HL-60 (cell line): ENCODE results near the gene DNAJB6.

ENCODE experiments used
- DNase-seq, 2 experiments: peaks; one replicate each; pipeline ENCODE4 v3.0.0-alpha.2; 2010 to 2020; ENCODE audit warnings: low read depth in 1 of 2, low spot score in 1 of 2
- H3K27ac ChIP-seq: fragments of 250-450 bp; sonication (Bioruptor Pico); replicated peaks from 2 replicates; pipeline ENCODE4 v1.5.1; 2020; ENCODE audit warnings: mild to moderate bottlenecking, moderate library complexity
- H3K27me3 ChIP-seq: fragments of 250-450 bp; sonication (Bioruptor Pico); 2 replicates; pipeline ENCODE4 v1.5.1; 2021; ENCODE audit warnings: mild to moderate bottlenecking, moderate library complexity; ENCODE audit not compliant: insufficient read depth, poor library complexity, severe bottlenecking
- H3K4me3 ChIP-seq: replicated peaks from 2 replicates; pipeline ENCODE4 v1.5.1; 2011; ENCODE audit warnings: mild to moderate bottlenecking, control low read depth, low read length; ENCODE audit not compliant: insufficient read depth
- CTCF ChIP-seq: IDR thresholded peaks from one replicate; pipeline ENCODE4 v1.5.1; 2011; ENCODE audit warnings: low read length, control low read depth, inconsistent platforms; ENCODE audit not compliant: insufficient read depth
- GABPA ChIP-seq: IDR thresholded peaks from 2 replicates; pipeline ENCODE4 v1.6.1; 2012; ENCODE audit warnings: low read depth
- POLR2AphosphoS5 ChIP-seq: IDR thresholded peaks from 2 replicates; pipeline ENCODE4 v1.6.1; 2012; ENCODE audit warnings: low read depth
- REST ChIP-seq: IDR thresholded peaks from 2 replicates; pipeline ENCODE4 v1.6.1; 2012; ENCODE audit warnings: low read depth; ENCODE audit not compliant: insufficient replicate concordance
- SPI1 ChIP-seq: IDR thresholded peaks from 2 replicates; pipeline ENCODE4 v1.6.1; 2012; ENCODE audit warnings: low read depth, mild to moderate bottlenecking, borderline replicate concordance

The DNAJB6 gene

GRCh38 chr7:157292770-157293412 lies 43.9 kb upstream of the DNAJB6 start:
- H3K27ac ChIP-seq: no peak overlapping the region
- TF ChIP-seq CTCF (no peak), REST (no peak), POLR2AphosphoS5 (no peak), GABPA (no peak), SPI1 (no peak)
- H3K4me3 ChIP-seq: no peak overlapping the region
- H3K27me3 ChIP-seq: no peaks in the 10 kb centered on the region
- DNase-seq: no peak

- no peak for DNase-seq
- H3K27ac ChIP-seq: no peak overlapping the region
- no peaks in the 10 kb centered on the region for H3K27me3 ChIP-seq
- TF ChIP-seq REST: no peak
- TF ChIP-seq GABPA: no peak
- TF ChIP-seq POLR2AphosphoS5: no peak
- TF ChIP-seq SPI1: no peak
- no peak for TF ChIP-seq CTCF
- H3K4me3 ChIP-seq: no peak overlapping the region
Measured at GRCh38 chr7:157293413-157293788, 43.4 kb upstream of the DNAJB6 start.

GRCh38 chr7:157294773-157295172 lies 42.0 kb upstream of the DNAJB6 start:
- DNase-seq: no peak
- TF ChIP-seq POLR2AphosphoS5: no peak
- TF ChIP-seq GABPA: no peak
- no peak for TF ChIP-seq SPI1
- no peak for TF ChIP-seq REST
- no peak for TF ChIP-seq CTCF
- H3K4me3 ChIP-seq: no peak overlapping the region
- no peak overlapping the region for H3K27ac ChIP-seq
- no peaks in the 10 kb centered on the region for H3K27me3 ChIP-seq
